Amniotic stem cell (primary cell): ENCODE measurements around the gene BSN.

Source experiments
- DNase-seq: peaks from one replicate; lab custom pipeline; 2025; lab: John Stamatoyannopoulos, UW

BSN gene

DNA sequence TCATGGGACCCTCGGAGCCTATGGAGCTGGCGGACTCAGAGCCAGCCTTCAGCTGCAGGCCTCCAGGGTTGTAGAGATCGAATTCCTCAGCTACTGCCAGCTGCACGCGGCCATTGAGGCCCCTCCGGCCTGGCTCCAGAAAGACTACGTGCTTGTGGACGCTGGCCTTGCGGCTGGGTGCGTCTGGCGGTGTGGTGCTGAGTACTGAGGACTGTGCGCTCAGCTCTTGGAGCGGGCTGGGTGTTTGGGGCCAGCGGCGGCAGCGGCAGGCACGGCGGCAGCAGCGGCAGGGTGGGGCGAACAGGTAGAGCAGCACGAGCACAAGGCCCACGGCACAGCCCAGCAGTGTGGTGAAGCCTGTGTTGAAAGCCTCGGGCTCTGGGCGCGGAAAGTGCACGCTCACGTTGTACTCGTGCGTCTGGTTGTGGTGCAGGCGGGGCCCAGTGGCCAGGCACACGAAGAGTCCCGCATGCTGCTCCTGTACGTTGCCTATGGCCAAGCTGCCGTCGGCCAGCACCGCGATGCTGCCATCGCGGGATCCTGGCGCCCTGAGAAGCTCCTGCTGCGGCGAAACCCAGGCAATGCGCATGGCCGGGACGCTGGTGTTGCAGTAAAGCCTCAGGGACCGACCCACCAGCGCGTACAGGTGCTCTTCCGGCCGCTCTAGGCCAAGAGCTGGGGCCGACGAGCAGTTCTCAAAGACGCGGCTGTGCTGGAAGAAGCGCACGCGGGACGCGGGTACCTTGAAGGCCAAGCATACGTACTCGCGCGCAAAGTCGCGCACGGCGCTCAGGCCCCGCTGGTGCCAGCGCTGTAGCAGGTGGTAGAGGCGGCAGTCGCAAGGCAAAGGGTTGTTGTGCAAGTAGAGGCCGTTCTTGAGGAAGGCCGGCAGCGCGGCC lies 163.9 kb downstream of the BSN start:
- no peak for DNase-seq

DNA sequence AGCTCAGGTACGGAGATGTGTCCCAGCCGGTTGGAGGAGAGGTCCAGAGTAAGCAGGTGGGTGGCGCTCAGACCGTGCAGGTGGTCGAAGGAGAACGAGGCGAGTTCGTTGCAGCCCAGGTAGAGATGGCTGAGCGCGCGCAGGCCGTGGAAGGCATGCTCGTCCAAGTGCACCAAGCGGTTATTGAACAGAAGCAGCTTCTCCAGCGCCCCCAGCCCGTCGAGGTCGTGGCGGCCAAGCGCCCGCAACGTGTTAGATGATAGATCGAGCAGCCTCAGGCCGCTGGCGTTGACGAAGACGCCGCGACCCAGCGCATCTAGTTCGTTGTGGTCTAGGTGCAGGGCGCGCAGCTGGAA lies 164.6 kb downstream of the BSN start:
- DNase-seq = no peak

DNA sequence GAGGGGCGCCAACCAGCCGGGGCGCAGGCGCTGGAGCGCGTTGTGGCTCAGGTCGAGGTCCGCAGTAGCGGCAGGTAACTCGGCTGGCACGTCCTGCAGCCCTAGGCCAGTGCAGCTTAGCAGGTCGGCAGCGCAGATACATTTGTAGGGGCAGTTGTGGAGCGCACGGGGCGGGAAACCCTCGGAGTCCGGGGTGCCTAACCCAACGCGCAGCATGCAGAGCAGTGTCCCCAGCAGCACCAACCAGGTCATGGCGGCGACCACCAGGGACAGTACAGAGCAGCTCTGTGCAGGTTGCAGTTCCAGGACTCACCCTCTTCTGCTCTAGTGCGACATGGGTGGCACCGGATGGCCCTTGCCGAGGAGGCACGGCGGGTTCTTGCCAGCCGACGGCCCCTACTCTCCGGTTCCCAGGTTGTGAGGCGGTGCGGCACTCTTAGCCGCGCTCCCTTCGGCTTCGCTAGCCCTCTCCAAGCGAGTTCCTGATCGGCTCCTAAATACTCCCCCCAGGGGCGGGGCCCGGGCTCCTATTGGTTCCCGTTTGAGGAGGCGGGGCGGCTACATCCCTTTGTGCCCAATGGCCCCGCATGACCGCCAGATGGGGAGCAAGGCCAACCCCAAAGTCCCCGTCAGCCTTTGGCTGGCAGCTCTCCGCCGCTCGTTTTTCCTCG lies 165.1 kb downstream of the BSN start, which contains the start of gene AMIGO3:
Gene AMIGO3 (minus strand): TSS at position 471 of the 671 bp plus-strand sequence. CDS start 219 bp downstream, at position 252.
- peak; percentile 93 for DNase-seq
